H1 (cell line): ENCODE measurements around the gene MOV10L1. TPM values are rescaled to one million over a fixed set of nuclear protein-coding genes. Genes with fewer than 3 reads are reported as not detected.

Source experiments
- CTCF ChIA-PET: fragments of 300-600 bp; sonication (Branson Sonifier 250); formaldehyde crosslinking; loops from one replicate; lab custom pipeline; 2021; ENCODE audit not compliant: partially characterized antibody; lab: Charles Lee
- POLR2A ChIA-PET: fragments of 300-600 bp; sonication (Branson Sonifier 250); formaldehyde crosslinking; loops from one replicate; lab custom pipeline; 2021; ENCODE audit warnings: inconsistent platforms; ENCODE audit not compliant: partially characterized antibody; lab: Charles Lee
- DNase-seq, 2 experiments: peaks; one replicate each; pipeline versions ENCODE4 v3.0.0 to v3.0.0-alpha.2; 2010 to 2022; ENCODE audit warnings: low spot score in 2 of 2, low read depth in 1 of 2, mixed read lengths in 1 of 2
- FAIRE-seq: peaks from 2 replicates; lab custom pipeline; 2011; peaks lifted over from hg19 to GRCh38; lab: Jason Lieb, UNC
- H2AFZ ChIP-seq: 2 replicates; pipeline ENCODE4 v1.8.1; 2012; ENCODE audit warnings: low read length, inconsistent platforms
- H2AK5ac ChIP-seq: 2 replicates; pipeline ENCODE4 v1.6.1; 2013; ENCODE audit warnings: low read depth, low read length
- H2BK120ac ChIP-seq: replicated peaks from 2 replicates; pipeline ENCODE3; 2013; ENCODE audit warnings: low read depth, low read length, inconsistent platforms
- H2BK12ac ChIP-seq: 2 replicates; pipeline ENCODE4 v1.6.1; 2013; ENCODE audit warnings: low read depth, low read length
- H2BK15ac ChIP-seq: 2 replicates; pipeline ENCODE4 v1.6.1; 2013; ENCODE audit warnings: low read length
- H2BK20ac ChIP-seq: 2 replicates; pipeline ENCODE4 v1.6.1; 2013; ENCODE audit warnings: low read length
- H2BK5ac ChIP-seq: 2 replicates; pipeline ENCODE4 v1.6.1; 2013; ENCODE audit warnings: low read depth, low read length
- H3K14ac ChIP-seq: 2 replicates; pipeline ENCODE4 v1.6.1; 2013; ENCODE audit warnings: inconsistent platforms; ENCODE audit not compliant: insufficient read length
- H3K18ac ChIP-seq: 2 replicates; pipeline ENCODE4 v1.6.1; 2013; ENCODE audit warnings: low read length; ENCODE audit errors: extremely low read depth
- H3K23ac ChIP-seq: 2 replicates; pipeline ENCODE4 v1.6.1; 2013; ENCODE audit warnings: inconsistent platforms; ENCODE audit not compliant: insufficient read length
- H3K23me2 ChIP-seq: 2 replicates; pipeline ENCODE4 v1.6.1; 2013; ENCODE audit warnings: low read depth, low read length
- H3K27ac ChIP-seq: 2 replicates; pipeline ENCODE4 v1.6.1; 2011; ENCODE audit warnings: low read depth, low read length, inconsistent platforms
- H3K27me3 ChIP-seq, 4 experiments: replicated peaks in 1 of 4; 1 replicate in 1 of 4; 2 replicates in 3 of 4; pipeline versions ENCODE4 v1.6.1 to v1.8.1; 2011 to 2013; ENCODE audit warnings: low read length in 3 of 4, mild to moderate bottlenecking in 3 of 4, inconsistent platforms in 2 of 4, mixed read lengths in 2 of 4, moderate library complexity in 1 of 4; ENCODE audit not compliant: control insufficient read depth in 3 of 4, insufficient read depth in 3 of 4; ENCODE audit errors: extremely low read depth in 1 of 4
- H3K36me3 ChIP-seq, 4 experiments: 2 replicates each; pipeline versions ENCODE4 v1.6.1 to v1.8.1; 2011 to 2013; ENCODE audit warnings: mild to moderate bottlenecking in 4 of 4, low read length in 3 of 4, moderate library complexity in 2 of 4, control low read depth in 1 of 4, inconsistent platforms in 1 of 4; ENCODE audit not compliant: insufficient read depth in 4 of 4, control insufficient read depth in 2 of 4
- H3K4ac ChIP-seq: replicated peaks from 2 replicates; pipeline ENCODE3; 2013; ENCODE audit warnings: low read length, low read depth, mixed read lengths, inconsistent platforms; ENCODE audit not compliant: insufficient read length
- H3K4me1 ChIP-seq, 4 experiments: replicated peaks in 1 of 4; 1 replicate in 1 of 4; 2 replicates in 3 of 4; pipeline versions ENCODE4 v1.6.1 to v1.8.1; 2011 to 2013; ENCODE audit warnings: low read length in 3 of 4, inconsistent platforms in 2 of 4, mixed read lengths in 1 of 4; ENCODE audit not compliant: insufficient read depth in 4 of 4, control insufficient read depth in 3 of 4
- H3K4me2 ChIP-seq, 2 experiments: 2 replicates each; pipeline versions ENCODE4 v1.6.1 to v1.8.1; 2011 to 2013; ENCODE audit warnings: low read depth in 2 of 2, low read length in 2 of 2, control low read depth in 1 of 2, inconsistent platforms in 1 of 2, mild to moderate bottlenecking in 1 of 2; ENCODE audit not compliant: insufficient read depth in 1 of 2
- H3K4me3 ChIP-seq, 4 experiments: fragments of 200-600, 300-600 bp in 1 of 4; sonication (generic), shearing (Covaris generic), sonication (Bioruptor Twin) in 1 of 4; 2 replicates each; pipeline versions ENCODE4 v1.5.1 to v1.8.1; 2011 to 2016; ENCODE audit warnings: low read length in 4 of 4, low read depth in 3 of 4, control low read depth in 2 of 4, inconsistent platforms in 2 of 4, mild to moderate bottlenecking in 2 of 4, mixed read lengths in 1 of 4, moderate library complexity in 1 of 4; ENCODE audit not compliant: insufficient read depth in 2 of 4; ENCODE audit errors: extremely low read depth in 1 of 4
- H3K56ac ChIP-seq: replicated peaks from 2 replicates; pipeline ENCODE3; 2013; ENCODE audit warnings: low read depth, mild to moderate bottlenecking, mixed read lengths, low read length, inconsistent platforms; ENCODE audit not compliant: insufficient read length
- H3K79me1 ChIP-seq: 2 replicates; pipeline ENCODE4 v1.6.1; 2013; ENCODE audit warnings: low read depth, low read length, control low read depth
- H3K79me2 ChIP-seq, 2 experiments: 2 replicates each; pipeline versions ENCODE4 v1.6.1 to v1.8.1; 2012 to 2013; ENCODE audit warnings: low read length in 2 of 2, mild to moderate bottlenecking in 2 of 2, inconsistent platforms in 1 of 2; ENCODE audit not compliant: insufficient read depth in 2 of 2, control insufficient read depth in 1 of 2
- H3K9ac ChIP-seq, 4 experiments: replicated peaks in 1 of 4; 1 replicate in 1 of 4; 2 replicates in 3 of 4; pipeline versions ENCODE4 v1.6.1 to v1.8.1; 2011 to 2013; ENCODE audit warnings: low read depth in 3 of 4, low read length in 3 of 4, control low read depth in 2 of 4, mild to moderate bottlenecking in 2 of 4, moderate library complexity in 2 of 4, inconsistent platforms in 1 of 4; ENCODE audit errors: extremely low read depth in 1 of 4
- H3K9me3 ChIP-seq, 2 experiments: 2 replicates each; pipeline versions ENCODE4 v1.6.1 to v1.8.1; 2012 to 2013; ENCODE audit warnings: mild to moderate bottlenecking in 2 of 2, moderate library complexity in 2 of 2, control low read depth in 1 of 2, inconsistent platforms in 1 of 2, low read depth in 1 of 2, low read length in 1 of 2, mixed read lengths in 1 of 2; ENCODE audit not compliant: insufficient read depth in 2 of 2
- H4K20me1 ChIP-seq, 2 experiments: replicated peaks in 1 of 2; 2 replicates each; pipeline versions ENCODE3 to v1.8.1; 2011 to 2013; ENCODE audit warnings: inconsistent platforms in 2 of 2, low read length in 2 of 2, mild to moderate bottlenecking in 1 of 2; ENCODE audit not compliant: insufficient read depth in 2 of 2, control insufficient read depth in 1 of 2
- H4K5ac ChIP-seq: 2 replicates; pipeline ENCODE4 v1.6.1; 2013; ENCODE audit warnings: low read length, low read depth, mixed read lengths, inconsistent platforms; ENCODE audit not compliant: insufficient read length
- H4K8ac ChIP-seq: 2 replicates; pipeline ENCODE4 v1.8.0; 2013; ENCODE audit warnings: mild to moderate bottlenecking, moderate library complexity, low read length, inconsistent platforms; ENCODE audit not compliant: insufficient read depth; ENCODE audit errors: extremely low read depth
- H4K91ac ChIP-seq: replicated peaks from 2 replicates; pipeline ENCODE3; 2013; ENCODE audit warnings: low read length, mixed read lengths, inconsistent platforms; ENCODE audit not compliant: insufficient read length
- ASH2L ChIP-seq: fragments of 200-600, 300-600 bp; sonication (generic); IDR thresholded peaks from one replicate; pipeline ENCODE4 v1.7.1; 2017; ENCODE audit warnings: low read length
- CHD2 ChIP-seq: IDR thresholded peaks from 2 replicates; pipeline ENCODE4 v1.6.1; 2012; ENCODE audit warnings: low read length, improper control_type of control experiment
- GABPA ChIP-seq: IDR thresholded peaks from 2 replicates; pipeline ENCODE4 v1.6.1; 2011; ENCODE audit warnings: mild to moderate bottlenecking, low read length, moderate library complexity, borderline replicate concordance; ENCODE audit not compliant: insufficient read depth
- JUN ChIP-seq: IDR thresholded peaks from 2 replicates; pipeline ENCODE4 v1.6.1; 2011; ENCODE audit warnings: low read depth, mild to moderate bottlenecking, improper control_type of control experiment, low read length
- KDM1A ChIP-seq: fragments of 200-600, 300-600 bp; sonication (generic); IDR thresholded peaks from 2 replicates; pipeline ENCODE4 v1.7.1; 2016; ENCODE audit warnings: mild to moderate bottlenecking, low read length, borderline replicate concordance
- POLR2A ChIP-seq, 2 experiments: IDR thresholded peaks; 1 replicate in 1 of 2; 2 replicates in 1 of 2; pipeline ENCODE4 v1.6.1; 2011; ENCODE audit warnings: low read depth in 2 of 2, low read length in 2 of 2, mild to moderate bottlenecking in 2 of 2; ENCODE audit errors: control extremely low read depth in 1 of 2
- RAD21 ChIP-seq, 2 experiments: IDR thresholded peaks in 1 of 2; conservative IDR thresholded peaks in 1 of 2; 2 replicates each; pipeline ENCODE4 v1.6.1; 2011; ENCODE audit warnings: low read depth in 2 of 2, low read length in 2 of 2, improper control_type of control experiment in 1 of 2, inconsistent platforms in 1 of 2, mild to moderate bottlenecking in 1 of 2, moderate library complexity in 1 of 2
- RBBP5 ChIP-seq: IDR thresholded peaks from 2 replicates; pipeline ENCODE4 v1.7.1; 2012; ENCODE audit warnings: low read depth, mild to moderate bottlenecking, inconsistent platforms, low read length, moderate library complexity, borderline replicate concordance
- RNF2 ChIP-seq: fragments of 200-900, 300-1000 bp; sonication (generic); IDR thresholded peaks from 2 replicates; pipeline ENCODE4 v1.7.1; 2016; ENCODE audit warnings: borderline replicate concordance, low read depth, mild to moderate bottlenecking, antibody characterized with exemption, low read length; ENCODE audit not compliant: poor library complexity, severe bottlenecking; ENCODE audit errors: missing control alignments
- SIX5 ChIP-seq: IDR thresholded peaks from 2 replicates; pipeline ENCODE4 v1.6.1; 2011; ENCODE audit warnings: mild to moderate bottlenecking, low read depth, low read length
- SP4 ChIP-seq: IDR thresholded peaks from 2 replicates; pipeline ENCODE4 v1.6.1; 2012; ENCODE audit warnings: low read length, inconsistent platforms
- WGBS, 2 experiments: shearing (Covaris generic) in 1 of 2; methylation state at CpG; one replicate each; pipeline versions ENCODE4 v1.1.6 to v1.1.7; 2013 to 2015; ENCODE audit warnings: low lambda C conversion rate in 2 of 2, mixed read lengths in 2 of 2, inconsistent platforms in 1 of 2, low coverage in 1 of 2, missing lambda C conversion rate in 1 of 2; ENCODE audit not compliant: insufficient replicate concordance in 2 of 2, insufficient coverage in 1 of 2, insufficient read length in 1 of 2; ENCODE audit errors: extremely low coverage in 1 of 2, missing lambda C conversion rate in 1 of 2; 5-methylcytosine and 5-hydroxymethylcytosine counted together
- polyA plus RNA-seq, 7 experiments: library from polyadenylated mRNA; depleted of rRNA in 3 of 7; stranded (reverse) in 5 of 7; unstranded in 2 of 7; fragments of >200 nt in 5 of 7; fragments of 200-250 nt in 2 of 7; gene quantifications; 1 replicate in 5 of 7; 2 replicates in 1 of 7; 4 replicates in 1 of 7; pipeline versions ENCODE4 v1.2.1 to v1.2.3, GENCODE V29; 2011 to 2013; ENCODE audit warnings: missing spikeins in 2 of 7, mixed read lengths in 2 of 7
- total RNA-seq: library from RNA; stranded (reverse); fragmentation: NEBNext Ultra II Directional; extraction: Animal tissue kit (Norgen Biotek cat#: 25700); gene quantifications from 2 replicates; pipeline ENCODE4 v1.2.1, GENCODE V29; 2021
- TF ChIP-seq, protein P1 (sequence below): IDR thresholded peaks from 2 replicates; pipeline ENCODE4 v1.6.1; 2012; ENCODE audit warnings: low read length, inconsistent platforms

MOV10L1 gene
- total and polyA plus RNA-seq, 2 of the 8 experiments (the other 6 are each of a cell fraction or from before 2014, with no cell fraction given): 0.32 TPM; not detected in 1

DNA sequence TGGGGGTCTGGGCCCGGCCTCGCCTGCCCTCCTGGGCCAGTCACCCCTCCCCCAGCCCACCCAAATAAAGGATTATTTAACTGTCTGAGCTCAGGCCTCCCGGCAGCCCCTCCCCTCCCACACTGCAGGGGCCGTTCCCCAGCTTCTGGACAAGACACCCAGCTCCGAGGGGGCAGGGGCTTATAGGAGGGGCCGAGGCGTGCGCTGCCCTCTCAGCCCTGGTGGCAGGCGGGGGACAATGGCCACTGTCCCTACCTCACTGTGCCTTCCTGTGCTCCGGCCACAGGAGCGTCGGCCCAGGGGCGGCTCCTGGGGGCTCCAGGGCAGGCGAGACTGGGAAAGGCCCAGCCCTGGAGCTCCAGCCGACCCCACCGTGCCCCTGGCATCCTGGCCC, 108.8 kb downstream of the MOV10L1 start:
- no peak overlapping the region for H3K18ac ChIP-seq
- H3K79me2 ChIP-seq: peaks cover 0 to 11% of the 10 kb centered on the region in 2 experiments; a peak in 1 of 4 replicates
- H3K4me1 ChIP-seq: peaks cover 0 to 7% (median 5%) of the 10 kb centered on the region in 4 experiments; a peak in 6 of 7 replicates
- H2BK15ac ChIP-seq: no peak overlapping the region
- H2AK5ac ChIP-seq: no peak overlapping the region
- no peaks in the 10 kb centered on the region for H3K9me3 ChIP-seq
- DNase-seq (no peak), FAIRE-seq (no peak)
- H2BK5ac ChIP-seq: no peak overlapping the region
- H3K14ac ChIP-seq: no peak overlapping the region
- no peaks in the 10 kb centered on the region; the same call in 1 of the 2 replicates for H3K79me1 ChIP-seq
- H2BK20ac ChIP-seq: no peak overlapping the region
- no peak overlapping the region for H4K8ac ChIP-seq
- H2AFZ ChIP-seq: no peak overlapping the region
- H3K27ac ChIP-seq: no peak overlapping the region
- peaks cover 6 to 35% (median 12%) of the 10 kb centered on the region in 4 experiments; a peak in 6 of 8 replicates for H3K36me3 ChIP-seq
- H3K27me3 ChIP-seq: no peaks in the 10 kb centered on the region
- peaks cover 13% of the 10 kb centered on the region; the same call in 1 of the 2 replicates for H3K23me2 ChIP-seq
- no peak overlapping the region for H3K56ac ChIP-seq
- CTCF ChIA-PET: interaction anchor here (0.7 to 1.0 kb wide), 2 partner anchors 8 to 50 kb away, joined by 3 read pairs; no protein-coding TSS in a partner anchor
- WGBS, 2 experiments: 97% methylated on average over 14 of the region's 16 CpGs; no CpG with 5 or more reads in 1 of the 2 experiments
- H2BK12ac ChIP-seq: no peak overlapping the region
- POLR2A ChIA-PET: interaction anchor here (0.7 to 1.5 kb wide), 2 partner anchors 10 to 11 kb away, joined by 3 to 4 read pairs; no protein-coding TSS in a partner anchor
- H3K9ac ChIP-seq: no peak overlapping the region
- no peak overlapping the region for H2BK120ac ChIP-seq
- no peak overlapping the region for H4K91ac ChIP-seq
- H3K23ac ChIP-seq: no peak overlapping the region
- no peak overlapping the region for H4K5ac ChIP-seq
- peaks cover 0 to 16% of the 10 kb centered on the region in 2 experiments for H4K20me1 ChIP-seq
- no peak overlapping the region for H3K4me2 ChIP-seq
- H3K4me3 ChIP-seq: no peak overlapping the region
- no peak overlapping the region for H3K4ac ChIP-seq
- no peak for TF ChIP-seq SIX5
- no peak for TF ChIP-seq SP4
- no peak for TF ChIP-seq KDM1A
- TF ChIP-seq CHD2: no peak
- TF ChIP-seq JUN: no peak
- no peak for TF ChIP-seq RNF2
- no peak for TF ChIP-seq POLR2A (IDR thresholded peaks at IDR 0.05; ENCODE audit: control extremely low read depth in 1 of 2, low read depth in 2 of 2, low read length in 2 of 2)
- no peak for TF ChIP-seq GABPA
- TF ChIP-seq RBBP5: no peak
- no peak for TF ChIP-seq ASH2L
- TF ChIP-seq RAD21 (IDR thresholded peaks at IDR 0.05 in 1 of 2, conservative IDR thresholded peaks at IDR 0.05 in 1 of 2; ENCODE audit: low read depth in 2 of 2, low read length in 2 of 2): no peak
- TF ChIP-seq, protein P1, sequence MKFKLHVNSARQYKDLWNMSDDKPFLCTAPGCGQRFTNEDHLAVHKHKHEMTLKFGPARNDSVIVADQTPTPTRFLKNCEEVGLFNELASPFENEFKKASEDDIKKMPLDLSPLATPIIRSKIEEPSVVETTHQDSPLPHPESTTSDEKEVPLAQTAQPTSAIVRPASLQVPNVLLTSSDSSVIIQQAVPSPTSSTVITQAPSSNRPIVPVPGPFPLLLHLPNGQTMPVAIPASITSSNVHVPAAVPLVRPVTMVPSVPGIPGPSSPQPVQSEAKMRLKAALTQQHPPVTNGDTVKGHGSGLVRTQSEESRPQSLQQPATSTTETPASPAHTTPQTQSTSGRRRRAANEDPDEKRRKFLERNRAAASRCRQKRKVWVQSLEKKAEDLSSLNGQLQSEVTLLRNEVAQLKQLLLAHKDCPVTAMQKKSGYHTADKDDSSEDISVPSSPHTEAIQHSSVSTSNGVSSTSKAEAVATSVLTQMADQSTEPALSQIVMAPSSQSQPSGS: no peak
